ENCODE results near the gene DCAF6.

Gene DCAF6

GRCh38 chr1:167916766-167917511, 19.5 kb upstream of the DCAF6 start:
- Histone ChIP-seq H3K27me3 (ENCODE audit: low read depth, low read length) (no peaks in the 10 kb centered on the region), H3K9me3 (ENCODE audit: insufficient read depth, low read length) (no peaks in the 10 kb centered on the region), H4K20me1 (ENCODE audit: insufficient read depth, low read length) (no peaks in the 10 kb centered on the region), H3K4me2 (ENCODE audit: low read length) (no peak overlapping the region), H3K4me1 (ENCODE audit: low read length) (peaks cover 7% of the 10 kb centered on the region), H3K36me3 (replicated peaks; ENCODE audit: low read depth, low read length) (peaks cover 5% of the 10 kb centered on the region), H3K9ac (ENCODE audit: low read length) (no peak overlapping the region), H3K79me2 (ENCODE audit: low read length) (no peaks in the 10 kb centered on the region), H2AFZ (ENCODE audit: low read depth, low read length) (no peak overlapping the region), H3K4me3 (ENCODE audit: low read length) (no peak overlapping the region), H3K27ac (ENCODE audit: low read length) (no peak overlapping the region)
- TF ChIP-seq EZH2phosphoT487 (IDR thresholded peaks at IDR 0.05; ENCODE audit: low read depth) = no peak
- TF ChIP-seq, protein P1, sequence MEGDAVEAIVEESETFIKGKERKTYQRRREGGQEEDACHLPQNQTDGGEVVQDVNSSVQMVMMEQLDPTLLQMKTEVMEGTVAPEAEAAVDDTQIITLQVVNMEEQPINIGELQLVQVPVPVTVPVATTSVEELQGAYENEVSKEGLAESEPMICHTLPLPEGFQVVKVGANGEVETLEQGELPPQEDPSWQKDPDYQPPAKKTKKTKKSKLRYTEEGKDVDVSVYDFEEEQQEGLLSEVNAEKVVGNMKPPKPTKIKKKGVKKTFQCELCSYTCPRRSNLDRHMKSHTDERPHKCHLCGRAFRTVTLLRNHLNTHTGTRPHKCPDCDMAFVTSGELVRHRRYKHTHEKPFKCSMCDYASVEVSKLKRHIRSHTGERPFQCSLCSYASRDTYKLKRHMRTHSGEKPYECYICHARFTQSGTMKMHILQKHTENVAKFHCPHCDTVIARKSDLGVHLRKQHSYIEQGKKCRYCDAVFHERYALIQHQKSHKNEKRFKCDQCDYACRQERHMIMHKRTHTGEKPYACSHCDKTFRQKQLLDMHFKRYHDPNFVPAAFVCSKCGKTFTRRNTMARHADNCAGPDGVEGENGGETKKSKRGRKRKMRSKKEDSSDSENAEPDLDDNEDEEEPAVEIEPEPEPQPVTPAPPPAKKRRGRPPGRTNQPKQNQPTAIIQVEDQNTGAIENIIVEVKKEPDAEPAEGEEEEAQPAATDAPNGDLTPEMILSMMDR (IDR thresholded peaks at IDR 0.05; ENCODE audit: low read depth, low read length) = no peak

- Histone ChIP-seq H3K27me3 (ENCODE audit: low read depth, low read length) (no peaks in the 10 kb centered on the region), H3K27ac (ENCODE audit: low read length) (no peak overlapping the region), H3K79me2 (ENCODE audit: low read length) (no peaks in the 10 kb centered on the region; the same call in 1 of the 2 replicates), H3K4me3 (ENCODE audit: low read length) (no peak overlapping the region), H4K20me1 (ENCODE audit: insufficient read depth, low read length) (no peaks in the 10 kb centered on the region), H2AFZ (ENCODE audit: low read depth, low read length) (no peak overlapping the region), H3K9ac (ENCODE audit: low read length) (no peak overlapping the region), H3K36me3 (replicated peaks; ENCODE audit: low read depth, low read length) (peaks cover under 1% of the 10 kb centered on the region), H3K4me2 (ENCODE audit: low read length) (no peak overlapping the region), H3K9me3 (ENCODE audit: insufficient read depth, low read length) (no peaks in the 10 kb centered on the region), H3K4me1 (ENCODE audit: low read length) (peaks cover 9% of the 10 kb centered on the region)
- TF ChIP-seq, protein P1 (IDR thresholded peaks at IDR 0.05; ENCODE audit: low read depth, low read length) = no peak
- TF ChIP-seq EZH2phosphoT487 (IDR thresholded peaks at IDR 0.05; ENCODE audit: low read depth) = no peak
These were observed 14.5 kb upstream of the DCAF6 start for GRCh38 chr1:167922023-167922422.

DNA sequence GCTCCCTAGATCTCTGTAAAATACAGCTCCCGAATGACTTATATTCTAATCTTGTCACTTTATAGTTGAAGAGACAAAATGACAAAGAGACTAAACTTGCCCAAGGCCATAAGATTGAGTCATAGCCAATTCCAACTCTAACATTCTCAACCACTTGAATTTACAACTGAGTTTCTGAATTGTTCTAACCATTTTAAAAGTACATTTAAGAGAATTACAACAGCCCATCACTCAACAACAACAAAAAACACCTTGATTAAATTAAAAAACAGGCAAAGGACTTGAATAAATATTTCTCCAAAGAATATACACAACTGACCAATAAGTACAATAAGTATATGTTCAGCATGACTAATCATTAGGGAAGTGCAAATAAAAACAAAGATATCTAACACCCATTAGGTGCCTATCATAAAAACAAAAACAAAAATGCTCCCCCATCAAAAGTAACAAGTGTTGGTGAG, 13.8 kb upstream of the DCAF6 start:
- Histone ChIP-seq H3K4me1 (ENCODE audit: low read length) (peaks cover 11% of the 10 kb centered on the region; the same call in 1 of the 2 replicates), H3K79me2 (ENCODE audit: low read length) (no peaks in the 10 kb centered on the region; the same call in 1 of the 2 replicates), H4K20me1 (ENCODE audit: insufficient read depth, low read length) (no peaks in the 10 kb centered on the region), H3K27ac (ENCODE audit: low read length) (no peak overlapping the region), H2AFZ (ENCODE audit: low read depth, low read length) (no peak overlapping the region), H3K9ac (ENCODE audit: low read length) (no peak overlapping the region), H3K4me2 (ENCODE audit: low read length) (no peak overlapping the region), H3K27me3 (ENCODE audit: low read depth, low read length) (no peaks in the 10 kb centered on the region), H3K36me3 (replicated peaks; ENCODE audit: low read depth, low read length) (no peaks in the 10 kb centered on the region), H3K9me3 (ENCODE audit: insufficient read depth, low read length) (no peaks in the 10 kb centered on the region), H3K4me3 (ENCODE audit: low read length) (no peak overlapping the region)
- TF ChIP-seq EZH2phosphoT487 (IDR thresholded peaks at IDR 0.05; ENCODE audit: low read depth) = no peak
- TF ChIP-seq, protein P1 (IDR thresholded peaks at IDR 0.05; ENCODE audit: low read depth, low read length) = no peak

DNA sequence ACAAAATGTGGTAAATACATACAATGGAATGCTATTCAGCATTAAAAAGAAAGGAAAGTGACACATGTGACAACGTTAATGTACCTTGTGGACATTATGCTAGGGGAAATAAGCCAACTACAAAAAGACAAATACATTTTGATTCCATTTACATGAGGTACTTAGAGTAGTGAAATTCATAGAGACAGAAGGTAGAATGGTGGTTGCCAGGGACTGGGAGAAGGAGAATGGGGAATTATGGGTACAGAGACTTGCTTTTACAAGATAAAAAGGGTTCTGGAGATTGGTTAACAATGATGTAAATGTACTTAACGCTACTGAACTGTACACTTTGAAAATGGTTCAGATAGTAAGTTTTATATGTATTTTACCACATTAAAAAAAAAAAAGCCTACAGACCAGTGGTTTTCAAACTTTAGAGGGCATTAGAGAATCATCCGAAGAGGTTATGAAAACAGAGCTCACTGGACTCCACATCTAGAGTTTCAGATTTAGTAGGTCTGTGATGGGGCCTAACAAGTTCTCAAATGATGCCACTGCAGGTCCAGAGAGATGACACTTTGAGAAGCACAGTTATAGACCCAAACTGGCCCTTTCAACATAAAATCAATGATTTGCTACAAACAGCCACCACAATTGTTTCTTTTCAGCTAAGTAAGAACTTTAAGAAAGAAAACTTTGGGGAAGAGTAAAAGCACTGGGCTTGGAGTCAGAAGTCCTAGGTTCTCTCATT, 13.0 kb upstream of the DCAF6 start:
- H3K4me2 ChIP-seq (ENCODE audit: low read length) = no peak overlapping the region
- H3K4me1 ChIP-seq (ENCODE audit: low read length) = peaks cover 11% of the 10 kb centered on the region; the same call in 1 of the 2 replicates
- no peaks in the 10 kb centered on the region for H3K27me3 ChIP-seq (ENCODE audit: low read depth, low read length)

More for the DNA sequence above, 13.0 kb upstream of the DCAF6 start:
- no peak for TF ChIP-seq EZH2phosphoT487 (IDR thresholded peaks at IDR 0.05; ENCODE audit: low read depth)
- TF ChIP-seq, protein P1 (IDR thresholded peaks at IDR 0.05; ENCODE audit: low read depth, low read length) = no peak
- Histone ChIP-seq H3K9me3 (ENCODE audit: insufficient read depth, low read length) (no peaks in the 10 kb centered on the region), H3K36me3 (replicated peaks; ENCODE audit: low read depth, low read length) (no peaks in the 10 kb centered on the region), H4K20me1 (ENCODE audit: insufficient read depth, low read length) (no peaks in the 10 kb centered on the region), H3K27ac (ENCODE audit: low read length) (no peak overlapping the region), H3K4me3 (ENCODE audit: low read length) (no peak overlapping the region), H3K79me2 (ENCODE audit: low read length) (no peaks in the 10 kb centered on the region; the same call in 1 of the 2 replicates), H3K9ac (ENCODE audit: low read length) (no peak overlapping the region), H2AFZ (ENCODE audit: low read depth, low read length) (no peak overlapping the region)
